GDM1 (cell line): ENCODE data around the gene LIN37.
"Not testable (repeated sequence)": the region's sequence is repeated elsewhere in the genome, so short reads cannot be mapped to it uniquely, and the experiment has no call there.

Source experiments
- DNase-seq: peaks from one replicate; lab custom pipeline; 2025; lab: John Stamatoyannopoulos, UW

Gene LIN37

GRCh38 chr19:35719402-35720162, 28.8 kb upstream of the LIN37 start:
- no peak for DNase-seq

GRCh38 chr19:35720163-35720524, 28.2 kb upstream of the LIN37 start:
- no peak for DNase-seq

DNA sequence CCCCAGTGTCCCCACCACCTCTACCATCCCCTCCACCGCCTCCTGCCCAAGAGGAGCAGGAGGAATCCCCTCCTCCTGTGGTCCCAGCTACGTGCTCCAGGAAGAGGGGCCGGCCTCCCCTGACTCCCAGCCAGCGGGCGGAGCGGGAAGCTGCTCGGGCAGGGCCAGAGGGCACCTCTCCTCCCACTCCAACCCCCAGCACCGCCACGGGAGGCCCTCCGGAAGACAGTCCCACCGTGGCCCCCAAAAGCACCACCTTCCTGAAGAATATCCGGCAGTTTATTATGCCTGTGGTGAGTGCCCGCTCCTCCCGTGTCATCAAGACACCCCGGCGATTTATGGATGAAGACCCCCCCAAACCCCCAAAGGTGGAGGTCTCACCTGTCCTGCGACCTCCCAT, 27.7 kb upstream of the LIN37 start:
- DNase-seq = no peak

GRCh38 chr19:35721374-35721773, 27.0 kb upstream of the LIN37 start:
- no peak for DNase-seq

DNA sequence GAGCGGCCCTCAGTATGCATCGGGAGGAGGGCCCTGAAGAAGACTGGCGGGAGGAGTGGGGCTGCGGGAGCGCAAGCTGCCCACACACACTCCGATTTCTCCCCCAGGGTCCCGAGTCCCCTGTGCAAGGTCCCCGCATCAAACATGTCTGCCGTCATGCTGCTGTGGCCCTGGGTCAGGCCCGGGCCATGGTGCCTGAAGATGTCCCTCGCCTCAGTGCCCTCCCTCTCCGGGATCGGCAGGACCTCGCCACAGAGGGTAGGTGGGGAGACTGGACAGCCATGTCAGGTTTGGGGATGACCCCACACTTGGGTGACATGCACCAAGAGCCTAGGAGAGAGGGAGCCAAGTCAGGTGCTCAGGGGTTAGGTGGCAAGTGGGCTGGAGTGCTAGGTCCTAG, 25.9 kb upstream of the LIN37 start:
- no peak for DNase-seq

DNA sequence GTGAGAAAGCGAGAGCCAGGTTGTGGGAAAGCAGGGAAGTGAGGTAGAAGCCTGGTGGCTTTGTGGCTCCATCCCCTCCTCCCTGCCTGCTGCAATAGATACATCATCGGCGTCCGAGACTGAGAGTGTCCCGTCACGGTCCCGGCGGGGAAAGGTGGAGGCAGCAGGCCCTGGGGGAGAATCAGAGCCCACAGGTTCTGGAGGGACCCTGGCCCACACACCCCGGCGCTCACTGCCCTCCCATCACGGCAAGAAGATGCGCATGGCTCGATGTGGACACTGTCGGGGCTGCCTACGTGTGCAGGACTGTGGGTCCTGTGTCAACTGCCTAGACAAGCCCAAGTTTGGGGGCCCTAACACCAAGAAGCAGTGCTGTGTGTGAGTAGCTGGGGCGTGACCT, 25.5 kb upstream of the LIN37 start:
- no peak for DNase-seq

- no peak for DNase-seq
These were observed 24.7 kb upstream of the LIN37 start for GRCh38 chr19:35723671-35724070.

DNA sequence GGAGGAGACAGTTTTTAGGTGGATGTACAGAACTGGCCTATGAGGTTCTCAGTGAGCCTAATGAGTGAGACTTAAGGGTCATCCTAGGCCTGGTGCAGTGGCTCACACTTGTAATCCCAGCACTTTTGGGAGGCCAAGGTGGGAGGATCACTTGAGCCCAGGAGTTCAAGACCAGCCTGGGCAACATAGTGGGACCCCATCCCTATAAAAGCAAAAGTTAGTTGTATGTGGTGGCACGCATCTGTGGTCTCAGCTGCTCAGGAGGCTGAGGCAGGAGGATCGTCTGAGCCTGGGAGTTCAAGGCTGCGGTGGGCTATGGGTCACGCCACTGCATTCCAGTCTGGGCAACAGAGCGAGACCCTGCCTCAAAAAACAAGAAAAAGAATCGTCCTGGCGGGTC, 24.2 kb upstream of the LIN37 start:
- DNase-seq = not testable (repeated sequence)

DNA sequence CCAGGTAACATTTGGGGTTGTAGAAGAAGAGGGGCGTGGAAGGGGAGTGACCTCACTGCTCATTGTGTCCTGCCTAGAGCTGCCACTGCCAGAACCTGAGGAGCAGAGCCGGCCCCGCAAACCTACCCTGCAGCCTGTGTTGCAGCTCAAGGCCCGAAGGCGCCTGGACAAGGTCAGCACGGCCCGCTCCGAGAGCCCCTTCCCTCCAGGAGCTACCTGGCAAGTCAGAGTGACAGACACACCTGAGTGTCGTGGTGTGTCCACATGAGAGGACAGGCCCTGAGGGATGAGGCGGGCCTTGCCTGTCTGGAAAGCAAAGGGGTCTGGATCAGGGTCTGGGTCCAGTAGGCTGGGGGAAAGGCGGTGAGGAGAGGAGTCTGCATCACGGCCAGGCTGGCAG, 23.8 kb upstream of the LIN37 start:
- no peak for DNase-seq

- DNase-seq = no peak
These were observed 23.0 kb upstream of the LIN37 start for GRCh38 chr19:35725216-35725861.

- no peak for DNase-seq
These were observed 21.1 kb upstream of the LIN37 start for GRCh38 chr19:35727053-35727955.

DNA sequence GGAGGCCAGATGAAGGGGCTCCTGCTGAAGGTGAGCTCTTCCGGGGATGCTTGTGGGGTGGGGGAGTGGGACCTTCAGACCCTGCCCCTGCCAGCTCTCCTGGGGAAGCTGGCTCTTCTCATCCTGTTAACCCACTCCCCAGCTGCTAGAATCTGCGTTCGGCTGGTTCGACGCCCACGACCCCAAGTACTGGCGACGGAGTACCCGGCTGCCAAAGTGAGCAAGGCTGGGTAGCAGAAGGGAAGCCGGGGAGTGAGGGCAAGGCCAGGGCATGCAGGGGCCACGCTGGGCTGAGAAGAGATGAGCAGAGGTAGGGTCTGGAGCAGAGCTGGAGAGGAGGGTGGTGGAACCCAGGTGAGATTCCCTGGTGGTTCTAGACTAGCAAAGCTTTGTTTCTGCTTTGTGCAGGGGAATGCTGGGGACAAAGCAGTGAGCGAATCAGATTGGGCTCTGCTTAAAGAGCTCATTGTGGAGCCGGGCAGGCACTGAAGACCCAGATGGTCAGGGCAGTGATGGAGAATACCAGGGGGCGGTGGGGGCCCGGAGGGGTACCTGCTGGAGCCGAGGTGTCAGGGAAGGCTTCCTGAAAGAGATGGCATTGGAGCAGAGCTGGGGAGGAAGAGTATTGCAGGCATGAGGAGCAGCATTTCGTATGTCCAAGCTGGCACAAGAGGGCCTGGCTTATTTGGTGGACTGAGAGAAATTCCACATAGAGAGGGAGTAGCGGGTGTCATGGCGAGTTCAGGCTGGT, 20.2 kb upstream of the LIN37 start:
- no peak for DNase-seq

DNA sequence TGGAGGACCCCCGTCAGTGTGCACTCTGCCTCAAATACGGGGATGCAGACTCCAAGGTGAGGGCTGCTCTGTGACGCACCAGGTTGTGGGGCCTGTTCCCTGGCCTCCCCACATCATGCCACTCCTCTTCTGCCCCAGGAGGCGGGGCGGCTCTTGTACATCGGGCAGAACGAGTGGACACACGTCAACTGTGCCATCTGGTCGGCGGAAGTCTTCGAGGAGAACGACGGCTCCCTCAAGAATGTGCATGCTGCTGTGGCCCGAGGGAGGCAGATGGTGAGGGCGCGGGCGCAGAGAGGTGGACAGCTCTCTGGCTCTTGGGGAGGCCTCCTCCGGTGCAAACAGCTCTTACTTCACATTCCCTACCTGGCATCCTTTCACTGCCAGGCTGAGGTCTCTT, 19.4 kb upstream of the LIN37 start:
- DNase-seq = no peak

GRCh38 chr19:35729763-35730162, 18.6 kb upstream of the LIN37 start:
- no peak for DNase-seq

DNA sequence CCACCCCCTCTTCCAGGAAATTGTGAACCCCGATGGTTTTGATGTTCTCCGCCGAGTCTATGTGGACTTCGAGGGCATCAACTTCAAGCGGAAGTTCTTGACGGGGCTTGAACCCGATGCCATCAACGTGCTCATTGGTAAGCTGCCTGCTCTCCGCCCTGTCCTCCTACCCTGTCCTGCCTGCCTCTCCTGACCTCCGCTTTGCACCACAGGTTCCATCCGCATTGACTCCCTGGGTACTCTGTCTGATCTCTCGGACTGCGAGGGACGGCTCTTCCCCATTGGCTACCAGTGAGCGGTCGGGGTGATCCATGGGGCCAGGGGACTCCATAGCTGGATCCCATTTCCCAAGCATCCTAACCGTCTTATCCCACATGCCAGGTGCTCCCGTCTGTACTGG, 18.1 kb upstream of the LIN37 start:
- no peak for DNase-seq

GRCh38 chr19:35731353-35731752, 17.0 kb upstream of the LIN37 start:
- DNase-seq = no peak

GRCh38 chr19:35731779-35732405, 16.5 kb upstream of the LIN37 start:
- no peak for DNase-seq

- no peak for DNase-seq
These were observed 15.7 kb upstream of the LIN37 start for GRCh38 chr19:35732540-35733179.

GRCh38 chr19:35733180-35734125, 14.9 kb upstream of the LIN37 start:
- DNase-seq = no peak

DNA sequence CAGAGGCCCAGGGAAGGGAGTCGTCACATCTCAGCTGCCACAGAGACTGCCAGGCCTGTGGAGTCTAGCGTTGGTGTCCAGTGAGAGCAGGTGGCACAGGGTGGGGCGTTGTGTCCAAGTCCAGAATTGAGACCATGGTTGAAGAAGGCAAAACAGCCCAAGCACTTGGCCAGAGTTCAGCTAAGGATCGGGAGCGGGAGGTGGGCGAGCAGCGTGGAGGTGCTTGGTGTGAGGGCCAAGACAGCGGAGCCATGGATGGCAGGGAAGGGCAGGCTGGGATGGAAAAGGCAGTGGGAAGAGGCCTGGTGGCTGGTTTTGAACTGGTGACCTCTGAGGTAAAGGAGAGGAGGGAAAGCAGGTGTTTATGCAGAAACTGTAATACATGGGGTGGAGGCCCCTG, 14.1 kb upstream of the LIN37 start:
- DNase-seq = no peak
